NCI-H82 treated with DMSO at 0.1 percent for 48 hours (cell line): ENCODE results near the gene CACTIN.

ENCODE experiments used
- DNase-seq: peaks from one replicate; lab custom pipeline; 2025; ENCODE audit not compliant: unreplicated experiment; lab: John Stamatoyannopoulos, UW

Gene CACTIN

DNA sequence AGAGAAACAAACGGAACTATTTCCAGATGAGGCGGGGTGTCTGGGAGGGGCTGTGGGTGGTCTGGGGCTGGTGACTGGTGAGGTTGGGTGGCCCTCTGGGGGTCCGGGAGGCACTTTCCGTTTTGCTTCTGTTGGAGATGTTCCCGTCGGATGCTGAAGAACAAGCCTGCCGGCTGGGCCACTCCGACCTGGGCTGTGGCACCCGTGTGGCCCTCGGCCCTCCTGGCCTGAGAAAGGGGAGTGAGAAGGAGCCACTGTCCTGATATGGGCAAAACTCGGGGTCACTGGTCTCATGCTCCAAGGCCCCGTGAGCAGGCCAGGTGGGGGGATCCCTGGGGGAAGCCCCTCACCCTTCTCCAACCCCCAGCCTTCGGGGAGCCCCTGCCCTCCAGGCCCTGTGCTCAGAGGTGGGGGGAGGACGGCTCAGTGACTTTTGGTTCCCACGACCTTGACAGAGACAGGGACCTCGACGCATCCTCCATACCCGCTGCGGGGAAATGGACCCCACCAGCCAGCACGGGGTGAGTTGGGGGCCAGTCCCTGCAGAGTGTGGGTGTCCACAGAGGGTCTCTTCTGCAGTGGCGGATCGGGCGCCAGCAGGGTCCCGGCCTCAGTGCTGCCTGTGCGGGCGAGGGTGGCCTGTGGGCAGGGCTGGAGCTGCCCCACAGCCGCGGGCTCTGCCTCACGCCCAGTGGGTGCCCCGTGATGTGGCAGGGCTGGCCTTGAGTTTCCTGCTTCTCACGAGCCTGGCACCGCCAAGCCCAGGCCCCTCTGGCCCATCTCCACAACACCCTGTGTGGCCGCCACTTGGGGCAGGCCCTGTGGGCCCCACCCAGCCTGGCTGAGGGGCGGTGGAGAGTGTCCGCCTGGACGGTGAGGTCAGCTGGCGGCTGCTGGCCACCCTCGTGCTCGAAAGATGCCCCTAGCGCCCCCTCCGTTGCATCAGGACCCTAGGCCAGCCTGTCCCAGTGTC is 15.6 kb downstream of the CACTIN start:
- DNase-seq = no peak

DNA sequence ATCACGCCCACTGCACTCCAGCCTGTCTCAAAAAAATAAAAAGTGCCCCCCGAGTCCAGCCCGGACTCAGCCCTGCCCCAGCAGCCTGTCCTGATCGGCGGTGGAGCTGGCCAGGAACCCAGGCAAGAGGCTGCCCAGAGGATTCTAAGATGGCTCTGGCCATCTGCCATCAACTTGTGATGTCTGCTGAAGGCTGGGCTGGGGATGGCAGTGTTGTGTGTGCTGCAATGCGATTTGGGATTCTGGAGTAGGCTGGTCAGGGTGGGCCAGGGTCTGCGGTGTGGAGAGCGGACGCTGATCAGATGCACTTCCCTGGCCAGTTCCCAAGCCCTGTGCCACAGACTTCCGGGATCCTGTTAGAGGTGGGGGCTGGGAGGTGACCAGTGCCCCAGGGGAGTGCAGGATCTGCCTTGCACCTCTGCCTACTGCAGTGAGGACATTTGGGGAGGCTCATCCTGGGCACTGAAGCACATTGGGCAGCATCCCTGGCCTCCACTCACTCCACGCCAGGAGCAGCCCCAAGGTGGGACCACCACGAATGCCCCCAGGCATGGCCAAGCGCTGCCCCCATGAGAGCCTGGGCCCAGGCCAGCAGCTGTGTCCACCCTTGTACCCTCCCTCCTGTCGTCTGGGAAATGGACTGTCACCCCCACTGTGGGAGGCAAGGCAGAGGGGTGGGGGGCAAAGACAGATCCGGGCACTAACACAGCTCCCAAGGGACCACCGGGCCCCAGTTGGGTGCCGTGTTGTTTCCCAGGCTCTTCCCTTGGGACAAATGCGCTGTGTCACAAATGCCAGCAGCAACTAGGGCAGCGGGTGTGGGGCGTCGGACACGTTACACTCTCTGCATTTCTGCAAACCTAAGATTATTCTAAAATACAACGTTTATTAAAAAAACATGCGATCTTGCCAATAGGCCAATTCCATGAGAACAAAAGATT is 16.5 kb downstream of the CACTIN start:
- no peak for DNase-seq

DNA sequence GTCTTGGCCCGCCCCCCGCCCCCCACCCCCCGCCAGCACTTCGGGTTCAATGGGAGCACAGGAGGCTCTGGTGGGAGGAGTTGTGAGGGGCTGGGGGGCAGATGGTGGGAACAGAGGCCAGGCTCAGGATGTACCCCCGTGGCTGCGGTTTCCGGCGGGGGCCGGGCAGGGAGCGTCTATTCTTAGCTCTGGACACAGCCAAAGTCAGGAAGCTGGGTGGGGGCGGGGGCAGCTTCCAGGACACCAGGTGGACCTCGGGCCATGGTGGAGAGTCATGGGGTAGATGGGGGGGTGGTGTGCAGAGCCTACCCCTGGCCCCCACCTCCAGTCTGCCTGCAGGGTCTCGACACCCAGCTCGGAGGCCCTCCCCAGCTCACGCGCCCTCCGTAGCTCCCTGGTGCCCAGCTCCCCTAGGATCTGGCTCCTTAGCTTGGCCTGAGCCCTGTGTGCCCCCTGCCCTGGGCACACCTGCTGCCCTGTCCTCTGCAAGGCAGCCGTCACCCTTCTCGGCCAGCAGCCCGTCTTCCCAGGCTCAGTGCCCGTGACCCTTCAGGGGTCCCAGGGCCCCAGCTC is 17.8 kb downstream of the CACTIN start:
- no peak for DNase-seq

GRCh38 chr19:3608079-3608641 is 18.4 kb downstream of the CACTIN start:
- DNase-seq = no peak

DNA sequence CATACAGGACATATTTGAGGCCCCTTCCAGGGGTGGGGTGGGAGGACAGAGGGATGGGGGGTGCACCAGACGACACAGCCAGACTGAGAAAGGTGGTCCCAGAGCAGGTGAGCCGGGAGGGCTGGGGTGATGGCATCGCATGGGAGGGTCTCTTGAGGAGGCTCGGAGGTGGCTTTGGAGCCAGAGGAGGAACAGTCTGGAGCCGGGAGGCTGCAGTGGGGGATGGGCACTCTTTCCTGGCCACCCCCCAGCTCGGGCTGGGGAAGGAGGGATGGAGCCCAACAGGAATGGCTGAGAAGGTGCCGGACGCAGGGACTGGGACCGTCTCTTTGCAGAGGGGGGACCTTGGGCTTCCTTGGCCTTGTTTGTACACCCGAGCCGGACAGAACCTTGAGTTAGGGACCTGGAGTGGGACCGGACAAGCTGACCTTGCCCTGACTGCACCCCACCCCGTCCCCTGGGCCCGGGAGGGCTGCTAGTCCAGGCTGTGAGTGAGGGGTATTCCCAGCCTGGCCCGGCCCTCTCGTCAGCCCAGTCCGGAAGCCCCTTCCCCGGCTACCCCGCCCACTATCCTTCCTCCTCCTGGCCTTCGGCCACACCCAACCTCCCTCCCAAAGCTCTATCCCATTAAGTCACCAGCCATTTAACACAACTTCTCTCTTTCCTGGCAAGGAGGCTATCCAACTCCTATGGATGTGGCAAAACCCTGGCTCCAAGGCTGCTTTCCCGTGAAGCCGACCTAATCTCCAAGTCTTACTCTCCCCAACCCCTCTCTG is 19.1 kb downstream of the CACTIN start:
- no peak for DNase-seq

DNA sequence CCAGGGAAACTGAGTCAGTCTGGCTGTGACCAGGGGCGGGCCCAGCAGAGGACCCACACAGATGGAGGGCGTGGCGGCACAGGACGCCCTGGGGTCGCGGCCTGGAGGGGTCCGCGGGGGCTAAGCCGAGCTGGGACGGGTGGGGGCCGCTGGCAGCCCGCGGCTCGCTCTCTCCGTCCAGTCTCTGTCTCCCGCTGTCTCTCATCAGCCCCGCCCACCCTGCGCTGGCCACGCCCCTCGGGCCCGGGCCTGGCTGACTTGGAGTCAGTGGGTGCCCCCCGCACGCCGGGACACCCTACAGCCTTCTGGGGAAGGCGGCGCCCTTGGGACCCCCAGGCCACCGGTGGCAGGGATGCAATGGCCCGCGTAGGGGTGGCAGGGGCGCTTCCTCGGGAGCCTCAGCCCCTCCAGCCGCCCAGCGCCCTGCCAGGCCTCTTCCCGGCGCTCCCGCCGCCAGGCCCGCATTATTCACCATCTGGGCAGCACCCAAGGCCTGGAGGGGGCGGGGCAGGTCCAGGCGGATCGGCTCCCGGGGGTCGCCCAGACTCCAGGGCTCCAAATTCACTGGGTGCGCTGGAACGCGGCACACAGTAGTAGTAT is 19.8 kb downstream of the CACTIN start, which contains the start of gene TBXA2R:
Gene TBXA2R (minus strand): TSS at position 186 of the 600 bp plus-strand sequence. CDS start 6,241 bp downstream, outside the sequence.
- no peak for DNase-seq

DNA sequence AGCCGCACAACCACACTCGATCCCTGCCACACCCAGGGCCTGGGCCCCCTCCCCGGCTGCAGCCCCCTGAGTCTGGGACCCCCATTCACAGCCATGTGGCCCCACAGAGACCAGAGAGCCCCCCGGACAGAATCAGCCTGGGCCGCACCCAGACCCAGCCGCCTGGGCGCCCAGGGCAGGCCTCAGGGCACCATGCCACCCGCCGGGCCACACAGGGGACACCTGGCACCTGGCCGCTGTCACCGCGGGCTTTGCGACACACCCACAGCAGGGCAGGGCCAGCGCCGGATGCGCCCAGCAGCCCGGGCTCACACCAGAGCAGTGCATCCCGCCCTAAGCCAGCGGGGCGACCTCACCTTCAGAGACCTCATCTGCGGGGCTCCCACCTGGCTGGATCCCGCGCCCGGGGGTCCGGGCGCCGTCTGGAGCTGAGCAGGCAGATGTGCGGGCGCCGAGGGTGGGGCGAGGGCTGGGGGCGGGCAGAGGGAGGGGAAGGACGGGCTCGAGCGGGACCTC is 20.4 kb downstream of the CACTIN start:
- DNase-seq = no peak

GRCh38 chr19:3605770-3606169 is 20.8 kb downstream of the CACTIN start:
- no peak for DNase-seq

- no peak for DNase-seq
Measured at GRCh38 chr19:3605361-3605760, 21.2 kb downstream of the CACTIN start.

DNA sequence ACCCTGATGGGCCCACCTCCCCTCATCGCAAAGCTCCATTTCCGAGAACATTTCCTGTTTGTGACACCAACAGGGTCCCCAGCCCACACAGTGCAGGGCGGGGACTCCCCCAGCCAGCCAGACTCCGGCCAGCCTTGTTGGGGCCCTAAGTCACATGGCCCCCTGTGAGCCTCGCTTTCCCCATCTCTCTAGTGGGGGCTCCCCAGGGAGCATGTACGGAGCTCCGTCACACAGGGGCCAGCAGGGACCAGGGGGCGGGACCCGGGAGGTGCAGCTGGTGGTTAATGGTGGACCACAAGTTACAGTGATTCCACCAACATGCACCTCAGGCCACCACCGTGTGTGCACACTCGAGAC is 21.6 kb downstream of the CACTIN start:
- no peak for DNase-seq

DNA sequence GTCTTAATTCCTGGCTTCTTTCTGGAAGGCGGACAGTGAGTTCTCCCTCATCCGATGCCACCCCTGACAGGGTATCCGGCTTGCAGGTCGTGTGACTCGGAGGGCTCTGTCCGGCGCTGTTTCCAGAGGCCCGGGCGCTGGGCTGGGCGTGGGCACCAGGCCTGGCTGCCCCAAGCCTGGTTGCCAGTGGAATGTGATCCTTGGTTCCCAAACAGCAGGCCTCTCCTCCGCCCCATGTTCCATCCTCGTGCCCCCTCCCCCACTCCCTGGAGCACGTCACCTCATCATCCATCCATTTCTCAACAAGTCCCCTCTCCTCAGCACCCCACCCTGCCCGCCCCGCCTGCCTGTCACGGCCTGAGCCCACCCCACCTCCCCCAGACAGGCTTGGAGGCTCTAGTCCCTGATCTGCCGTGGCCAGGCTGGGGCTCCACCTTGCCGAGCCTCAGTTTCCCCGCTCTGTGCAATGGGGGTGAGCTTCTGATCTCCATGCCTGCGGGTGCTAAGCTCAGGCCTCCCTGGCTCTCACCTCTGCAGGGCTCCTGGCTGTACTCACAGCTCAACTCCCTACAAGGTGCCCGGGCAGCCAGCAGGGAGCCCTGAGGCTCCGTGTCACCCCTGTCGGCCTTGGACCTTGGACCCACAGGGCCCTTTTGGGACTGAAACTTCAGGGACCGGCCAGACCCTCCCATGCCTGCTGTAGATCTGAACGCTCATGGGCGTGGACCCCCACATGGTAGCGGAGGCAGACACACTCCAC is 22.2 kb downstream of the CACTIN start:
- DNase-seq = no peak

DNA sequence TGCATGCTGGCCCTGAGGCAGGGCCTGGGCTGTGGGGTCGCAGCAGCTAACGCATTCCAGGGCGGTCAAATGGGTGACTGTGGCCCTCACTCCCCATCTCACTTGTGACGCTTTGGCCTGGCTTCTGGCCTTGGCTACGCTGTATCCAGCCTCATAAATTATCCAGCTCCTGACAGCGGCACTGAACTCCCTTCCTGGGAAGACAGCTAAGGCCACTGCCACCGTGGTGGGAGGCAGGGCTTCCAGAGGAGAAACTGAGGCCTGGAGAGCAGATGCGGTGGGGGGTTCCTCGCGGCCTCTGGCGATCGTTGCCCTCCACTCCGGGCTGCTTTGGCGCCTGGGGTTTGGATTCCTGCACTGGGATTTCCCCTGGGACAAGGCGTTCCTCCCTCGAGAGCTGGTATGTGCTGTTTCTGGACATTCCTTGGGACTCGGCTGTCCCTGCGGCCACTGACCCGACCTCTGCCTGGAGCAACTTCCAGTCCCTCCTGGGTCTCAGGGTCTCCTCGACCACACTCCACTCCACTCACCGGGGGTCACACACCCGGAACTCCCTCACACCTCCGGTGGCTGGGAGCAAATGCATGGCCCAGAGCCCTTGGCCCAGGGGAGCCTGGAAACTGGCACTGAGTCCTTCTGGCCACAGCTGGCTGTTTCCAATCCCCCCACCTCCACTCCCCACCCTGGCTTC is 23.3 kb downstream of the CACTIN start:
- DNase-seq = no peak

GRCh38 chr19:3601021-3601420 is 25.6 kb downstream of the CACTIN start:
- no peak for DNase-seq

- no peak for DNase-seq
Measured at GRCh38 chr19:3599776-3600187, 26.8 kb downstream of the CACTIN start.

- no peak for DNase-seq
Measured at GRCh38 chr19:3595521-3596061, 31.0 kb downstream of the CACTIN start.

GRCh38 chr19:3593156-3593555 is 33.4 kb downstream of the CACTIN start:
- no peak for DNase-seq

DNA sequence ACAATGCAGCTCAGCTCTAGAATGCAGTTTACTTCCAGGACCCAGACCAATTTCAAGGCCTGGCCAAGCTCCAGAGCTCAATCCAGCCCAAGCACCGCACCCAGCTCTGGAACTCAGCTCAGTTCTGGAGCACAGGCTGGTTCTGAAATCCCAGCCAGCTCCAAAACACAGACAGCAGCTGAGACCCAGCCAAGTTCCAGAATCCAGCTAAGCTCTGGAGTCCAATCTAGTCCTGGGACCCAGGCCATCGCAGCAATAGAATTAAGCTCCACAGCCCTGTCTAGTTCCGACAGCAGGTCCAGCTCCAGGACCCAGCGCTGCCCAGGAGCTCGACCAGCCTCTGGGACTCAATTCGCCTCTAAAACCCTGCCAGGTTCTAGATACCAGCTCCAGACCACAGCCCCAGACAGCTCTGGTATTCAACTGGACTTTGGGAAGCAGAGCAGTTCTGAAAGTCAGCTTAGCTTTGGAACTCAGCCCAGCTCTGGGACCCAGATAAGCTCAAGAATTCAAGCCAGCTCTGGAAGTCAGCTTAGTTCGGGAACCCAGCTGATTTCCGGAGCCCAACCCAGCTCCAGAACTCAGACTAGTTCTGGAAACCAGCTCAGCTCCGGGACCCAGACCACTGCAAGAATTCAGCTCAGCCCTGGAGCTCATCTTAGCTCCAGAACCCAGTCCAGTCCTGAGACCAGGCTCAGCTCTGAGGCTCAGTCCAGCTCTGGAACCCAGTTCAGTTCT is 34.5 kb downstream of the CACTIN start:
- DNase-seq = no peak
